GM23338 (cell line): Measurements from ENCODE around the gene NTN1.

Experiments
- CREB1 ChIP-seq: fragments of 250-450 bp; sonication (Bioruptor Pico); IDR thresholded peaks from 2 replicates; pipeline ENCODE4 v1.5.0; 2020; ENCODE audit warnings: low read depth, mild to moderate bottlenecking, moderate library complexity
- CTCF ChIP-seq, 2 experiments: fragments of 200-600 bp in 1 of 2; sonication (generic) in 1 of 2; conservative IDR thresholded peaks; 2 replicates each; pipeline versions ENCODE4 v1.5.1 to v1.6.1; 2016 to 2017; ENCODE audit warnings: antibody characterized with exemption in 2 of 2, low read depth in 2 of 2, mild to moderate bottlenecking in 2 of 2, moderate library complexity in 1 of 2
- ETS1 ChIP-seq: IDR thresholded peaks from 2 replicates; pipeline ENCODE4 v1.6.1; 2016; ENCODE audit warnings: antibody characterized with exemption
- EZH2 ChIP-seq: fragments of 200-600 bp; sonication (generic); IDR thresholded peaks from one replicate; pipeline ENCODE4 v1.8.0; 2017; ENCODE audit warnings: antibody characterized with exemption, mild to moderate bottlenecking, low read depth; ENCODE audit not compliant: unreplicated experiment
- EZH2phosphoT487 ChIP-seq: fragments of 200-600 bp; sonication (generic); IDR thresholded peaks from one replicate; pipeline ENCODE4 v1.8.1; 2018; ENCODE audit warnings: antibody characterized with exemption; ENCODE audit not compliant: unreplicated experiment
- NANOG ChIP-seq: IDR thresholded peaks from 2 replicates; pipeline ENCODE4 v1.6.1; 2016; ENCODE audit warnings: antibody characterized with exemption, borderline replicate concordance
- POLR2AphosphoS5 ChIP-seq: IDR thresholded peaks from 2 replicates; pipeline ENCODE4 v1.6.1; 2016; ENCODE audit warnings: antibody characterized with exemption, low read depth
- REST ChIP-seq: IDR thresholded peaks from one replicate; pipeline ENCODE4 v1.6.1; 2018; ENCODE audit warnings: antibody characterized with exemption; ENCODE audit not compliant: unreplicated experiment

GRCh38 chr17:9269350-9270035 lies 248.2 kb downstream of the NTN1 start:
- no peak for TF ChIP-seq CTCF (conservative IDR thresholded peaks at IDR 0.05; ENCODE audit: low read depth in 2 of 2)
- TF ChIP-seq NANOG: no peak
- no peak for TF ChIP-seq POLR2AphosphoS5
- TF ChIP-seq REST: no peak
- TF ChIP-seq EZH2phosphoT487: no peak
- no peak for TF ChIP-seq CREB1
- no peak for TF ChIP-seq ETS1
- TF ChIP-seq EZH2: no peak
